Stimulated activated CD8-positive, alpha-beta memory T cell treated with anti-CD3 and anti-CD28 coated beads, Interleukin-4, amount 100 ng/mL, for 24 hours (primary cell): Measurements from ENCODE around the gene MYRF.

Experiments
- DNase-seq: peaks from one replicate; pipeline ENCODE4 v3.0.0-alpha.2; 2020; ENCODE audit warnings: low read depth

Gene MYRF

DNA sequence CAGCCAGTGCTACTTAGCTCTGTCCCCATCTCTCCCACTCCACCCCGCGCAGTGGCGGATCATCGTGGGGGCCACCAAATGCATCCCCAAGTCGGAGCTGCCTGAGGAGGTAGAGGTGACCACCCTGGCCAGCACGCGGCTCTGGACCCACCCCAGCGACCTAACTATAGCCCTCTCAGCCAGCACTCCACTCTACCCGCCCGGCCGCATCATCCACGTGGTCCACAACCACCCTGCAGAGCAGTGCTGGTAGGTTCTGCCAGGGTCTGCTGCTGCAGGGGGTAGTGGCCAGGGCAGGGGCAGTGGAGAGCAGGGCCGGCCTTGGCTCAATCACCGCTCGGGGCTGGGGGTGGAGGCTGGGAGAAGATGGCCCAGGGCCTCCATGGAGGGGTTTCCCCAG, 13.0 kb upstream of the MYRF start:
- no peak for DNase-seq

DNA sequence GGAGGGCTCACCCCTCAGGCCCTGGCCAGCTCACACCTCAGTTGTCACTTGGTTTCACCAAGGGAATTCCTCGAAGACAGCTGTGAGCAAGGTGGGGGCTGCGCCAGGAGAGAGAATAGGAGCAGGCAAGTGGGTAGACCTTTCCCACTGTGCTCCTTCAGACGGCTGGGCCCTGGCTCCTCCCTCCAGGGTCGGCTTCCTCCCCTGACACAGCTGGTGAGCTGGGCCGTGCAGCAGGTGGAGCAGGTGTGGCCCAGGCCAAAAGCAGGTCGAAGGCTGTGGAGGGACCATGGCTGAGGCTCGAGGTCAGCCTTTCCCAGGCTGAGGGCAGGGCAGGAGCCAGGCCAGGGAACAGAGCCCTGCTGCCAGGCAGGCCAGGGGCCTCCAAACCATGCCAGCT, 12.5 kb upstream of the MYRF start:
- DNase-seq: no peak

DNA sequence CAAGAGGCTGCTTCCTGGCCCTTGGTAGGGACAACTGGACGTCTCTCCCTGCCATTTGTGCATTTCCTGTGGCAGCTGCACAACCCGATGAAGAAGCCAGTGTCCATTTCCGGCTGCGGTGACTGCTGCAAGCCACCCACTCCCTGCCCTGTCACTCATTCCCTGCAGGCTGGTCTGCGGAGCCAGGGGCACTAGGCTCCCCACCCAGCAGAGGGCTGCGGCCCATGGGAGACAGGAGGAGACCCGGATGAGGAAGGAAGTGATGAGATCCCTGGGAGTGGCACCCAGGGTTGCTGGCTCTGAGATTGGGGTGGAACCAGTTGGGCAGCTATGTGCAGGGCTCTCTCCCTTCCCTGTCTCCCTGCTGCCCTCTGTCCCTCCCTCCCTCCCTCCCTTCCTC, 10.0 kb upstream of the MYRF start:
- DNase-seq: no peak

- no peak for DNase-seq
Observed at GRCh38 chr11:61743486-61744095, 8.8 kb upstream of the MYRF start.

GRCh38 chr11:61744181-61744580, 8.3 kb upstream of the MYRF start:
- no peak for DNase-seq

DNA sequence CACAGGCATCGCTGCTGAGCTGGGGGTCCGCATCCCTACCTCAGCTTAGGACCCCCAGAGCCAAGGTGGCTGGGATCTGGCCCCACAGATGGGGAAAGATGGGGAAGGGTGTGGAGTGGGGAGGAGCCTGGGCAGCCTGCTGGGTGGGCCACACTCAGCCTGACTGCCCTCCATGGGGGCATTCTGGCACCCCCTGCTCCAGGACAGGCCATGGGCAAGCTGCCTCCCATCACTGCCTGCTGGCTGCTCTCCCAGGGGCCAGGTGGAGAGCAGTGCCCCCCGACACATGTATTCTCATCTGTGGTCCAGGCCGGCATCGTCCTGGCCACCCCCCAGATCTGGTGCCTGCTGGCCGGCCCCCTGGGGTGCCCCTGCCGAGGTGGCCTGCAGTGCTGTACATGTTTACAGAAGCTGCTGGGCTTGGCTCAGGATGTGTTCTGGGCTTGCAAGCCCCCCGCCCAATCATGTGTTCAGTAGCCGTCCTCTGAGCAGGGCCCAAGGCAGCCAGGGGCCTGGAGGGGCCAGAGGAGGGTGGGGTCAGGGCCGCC, 7.8 kb upstream of the MYRF start:
- no peak for DNase-seq

DNA sequence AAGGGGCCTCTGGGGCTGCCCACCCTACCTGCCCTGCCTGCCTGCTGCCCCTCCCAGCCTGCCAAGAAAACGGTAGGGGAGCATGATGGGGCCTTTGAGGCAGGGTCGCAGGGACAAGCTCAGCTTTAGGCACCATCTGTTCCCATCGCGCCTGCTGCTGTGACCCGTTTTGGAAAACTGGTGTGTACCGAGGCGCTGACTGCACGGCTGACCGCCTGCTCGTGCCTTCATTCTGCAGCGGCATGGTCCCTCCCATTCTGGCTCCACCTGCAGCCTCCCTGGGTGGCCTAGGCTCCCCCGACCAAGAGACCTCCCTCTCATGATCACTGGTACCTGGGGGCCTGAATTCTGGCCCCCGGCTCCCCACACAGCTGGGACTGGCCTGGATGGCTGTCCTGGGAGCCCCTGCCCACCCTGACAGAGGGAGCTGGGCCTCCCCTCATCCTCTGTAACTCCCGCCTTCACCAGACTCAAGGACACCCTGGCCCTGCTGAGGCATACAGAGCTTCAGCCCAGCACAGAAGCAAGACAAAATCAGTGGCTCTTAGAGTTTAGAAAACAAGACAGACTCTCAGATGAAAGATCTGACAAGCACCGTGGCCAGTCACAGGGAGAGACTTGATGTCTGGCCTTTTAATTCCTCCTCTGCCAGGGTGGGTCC, 6.5 kb upstream of the MYRF start:
- DNase-seq: no peak

DNA sequence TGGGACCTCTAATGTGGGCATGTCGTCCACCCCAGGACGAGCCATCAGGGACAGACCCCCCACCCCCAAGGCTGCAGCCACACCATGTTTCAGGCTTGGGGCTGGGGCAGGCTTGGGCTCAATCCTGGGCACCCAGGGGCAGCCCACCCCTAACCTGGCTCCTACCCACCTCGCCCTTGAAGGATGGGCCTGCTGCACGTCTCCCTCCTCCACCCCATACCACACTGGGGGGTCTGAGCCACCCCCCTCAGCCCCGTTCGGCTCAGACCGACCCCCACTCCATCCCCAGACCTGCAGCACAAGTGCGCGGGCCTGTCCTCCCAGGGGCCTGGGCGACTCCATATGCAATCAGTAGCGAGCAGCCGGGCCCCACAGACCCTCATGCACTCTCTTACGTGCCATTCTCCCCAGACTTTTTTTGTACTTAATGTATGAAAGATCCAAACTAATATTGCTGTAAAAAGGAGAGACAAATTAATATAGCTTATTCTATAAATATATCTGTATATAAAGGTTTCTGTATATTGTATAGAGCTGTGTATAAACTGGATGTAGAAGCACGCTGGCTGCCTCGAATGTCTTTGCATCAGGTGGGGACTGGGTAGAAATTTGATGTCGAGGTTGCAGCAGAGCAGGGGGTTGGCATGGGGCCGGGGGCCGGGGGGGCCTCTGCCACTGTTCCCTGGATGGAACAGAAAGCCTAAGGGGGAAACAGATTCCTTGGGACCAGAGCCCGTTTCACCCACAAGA, 5.8 kb upstream of the MYRF start:
- no peak for DNase-seq

DNA sequence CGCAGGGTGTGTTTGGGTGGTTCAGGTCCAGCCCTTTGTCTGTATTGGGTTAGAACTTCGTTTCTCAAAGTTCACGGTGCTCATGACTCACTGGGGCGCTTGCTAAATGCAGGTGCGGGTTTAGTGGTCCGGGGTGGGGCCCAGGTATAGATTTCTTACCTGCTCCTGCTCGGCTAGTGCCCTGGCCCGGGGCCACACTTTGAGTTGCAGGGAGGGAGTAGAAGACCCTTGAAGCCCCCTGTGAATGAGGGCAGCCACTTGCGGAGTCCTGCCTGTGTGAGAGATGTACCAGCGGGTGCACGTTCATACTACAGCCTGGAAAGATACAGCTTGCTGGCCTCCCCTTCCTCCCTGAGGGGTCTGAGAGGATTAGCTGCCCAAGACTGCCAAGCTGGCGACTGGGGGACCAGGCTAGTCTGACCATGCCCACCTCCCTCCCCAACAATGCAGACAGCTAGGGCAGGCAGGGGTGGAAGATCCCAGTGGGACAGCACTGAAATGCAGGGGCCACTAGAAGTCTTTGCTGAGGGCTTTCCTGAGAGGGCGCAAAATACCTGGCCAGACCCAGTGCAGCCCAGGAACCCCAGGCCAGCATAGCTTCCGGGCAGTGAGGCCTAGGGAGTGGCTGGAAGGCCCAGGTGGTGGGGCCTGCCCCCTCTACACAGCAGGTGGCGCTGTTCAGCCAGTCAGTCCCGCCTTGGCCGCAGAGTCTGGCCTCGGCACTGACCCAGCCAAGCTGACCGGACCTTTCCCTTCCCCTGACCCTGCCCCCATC, 5.1 kb upstream of the MYRF start:
- peak; percentile 9 for DNase-seq

DNA sequence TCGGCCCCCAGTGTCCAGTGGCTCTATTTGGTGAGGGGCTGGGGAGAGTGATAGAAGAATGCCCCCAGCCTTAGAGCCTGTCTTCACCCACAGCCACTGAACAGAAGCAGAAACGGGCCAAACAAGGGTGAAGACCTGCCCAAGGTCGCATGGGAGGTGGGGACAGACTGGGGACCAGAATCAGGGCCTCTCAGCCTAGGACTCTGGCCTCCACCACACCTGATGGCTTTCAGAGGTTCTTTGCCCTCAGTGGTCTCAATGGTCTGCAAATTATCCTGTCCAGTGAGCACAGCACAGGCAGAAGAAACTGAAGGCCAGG, 4.5 kb upstream of the MYRF start:
- no peak for DNase-seq

GRCh38 chr11:61749591-61750217, 2.7 kb upstream of the MYRF start:
- DNase-seq: no peak

GRCh38 chr11:61750631-61751273, 1.7 kb upstream of the MYRF start:
- no peak for DNase-seq

DNA sequence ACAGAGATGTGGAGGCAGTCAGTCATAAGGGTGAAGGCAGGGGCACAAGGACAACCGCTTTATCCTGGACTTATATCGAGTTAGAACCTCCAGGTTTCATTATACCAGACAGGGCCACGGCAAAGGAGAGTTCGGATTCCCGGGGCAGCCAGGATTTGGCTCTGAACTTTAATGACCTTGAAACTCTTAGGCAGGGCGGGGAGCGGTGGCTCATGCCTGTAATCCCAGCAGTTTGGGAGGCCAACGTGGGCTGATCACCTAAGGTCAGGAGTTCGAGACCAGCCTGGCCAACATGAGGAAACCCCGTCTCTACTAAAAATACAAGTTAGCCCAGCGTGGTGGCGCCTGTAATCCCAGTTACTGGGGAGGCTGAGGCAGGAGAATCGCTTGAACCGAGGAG, 1.1 kb upstream of the MYRF start:
- DNase-seq: no peak

- no peak for DNase-seq
Observed at GRCh38 chr11:61752925-61753521, 587 bp downstream of the MYRF start.

DNA sequence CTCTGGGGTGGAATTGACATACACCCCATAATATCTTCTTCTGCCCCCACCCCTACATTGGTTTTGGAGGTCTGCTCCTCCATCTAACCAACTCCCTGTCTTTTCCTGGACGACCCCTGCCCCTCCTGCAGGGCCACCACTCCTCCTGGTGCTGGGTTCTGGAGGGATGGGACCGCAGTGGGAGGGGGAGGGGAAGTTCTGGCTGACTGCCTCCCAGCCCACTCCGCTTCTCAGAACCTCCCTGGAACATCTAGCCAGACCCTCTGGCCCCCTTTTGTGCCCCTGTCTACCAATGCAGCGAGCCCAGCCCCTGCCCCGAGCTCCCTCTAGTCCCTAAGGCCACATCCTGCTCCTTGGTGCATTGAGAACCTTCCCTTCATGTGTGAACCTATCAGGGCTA, 1.2 kb downstream of the MYRF start:
- no peak for DNase-seq

GRCh38 chr11:61754534-61755482, 2.4 kb downstream of the MYRF start:
- no peak for DNase-seq

- DNase-seq: no peak
Observed at GRCh38 chr11:61756147-61756451, 3.7 kb downstream of the MYRF start.

DNA sequence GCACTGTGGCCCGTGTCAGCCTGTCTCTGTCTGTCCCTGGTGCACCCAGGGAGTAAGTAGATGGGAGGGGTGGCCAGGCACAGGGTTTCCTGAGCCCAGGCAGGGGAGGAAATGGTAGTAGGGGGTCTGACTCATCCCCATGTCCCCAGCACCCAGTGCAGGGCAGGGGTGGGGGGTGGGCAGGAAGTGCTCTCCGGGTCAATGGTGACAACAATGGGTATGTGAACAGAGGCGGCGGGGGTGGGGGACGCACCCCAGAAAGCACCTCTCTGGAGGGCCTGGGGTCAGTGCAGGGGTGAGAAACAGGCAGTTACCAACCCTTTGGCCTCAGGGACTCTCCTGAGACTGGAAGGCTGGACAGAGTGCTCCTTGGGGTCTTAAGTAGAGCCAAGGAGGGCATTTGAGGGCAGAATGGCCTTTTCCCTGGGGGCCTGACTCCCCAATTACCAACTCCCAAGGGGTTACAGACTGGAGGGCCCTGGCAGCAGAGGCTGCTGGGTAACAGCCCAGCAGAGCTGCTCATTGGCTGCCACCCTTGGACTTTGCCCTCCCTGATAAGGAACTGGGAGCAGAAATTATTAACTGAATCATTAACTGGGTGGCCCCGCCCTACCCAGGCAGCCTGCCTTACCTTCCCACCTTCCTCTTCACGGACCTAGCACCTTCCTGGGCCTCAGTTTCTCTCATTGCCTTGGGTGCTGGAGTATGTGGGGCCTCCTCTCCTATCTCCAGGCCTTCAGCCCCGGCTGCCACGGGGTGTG, 4.2 kb downstream of the MYRF start:
- peak; percentile 31 for DNase-seq

GRCh38 chr11:61757213-61757862, 4.9 kb downstream of the MYRF start:
- DNase-seq: no peak
